H1 (cell line): ENCODE data around the gene GALNT2. TPM values are rescaled to one million over a fixed set of nuclear protein-coding genes. Genes with fewer than 3 reads are reported as not detected.
A peak's percentile ranks its signal among the peaks of the same experiment; 100 is the strongest.

Source experiments
- CTCF ChIA-PET: fragments of 300-600 bp; sonication (Branson Sonifier 250); formaldehyde crosslinking; loops from one replicate; lab custom pipeline; 2021; ENCODE audit not compliant: partially characterized antibody; lab: Charles Lee
- POLR2A ChIA-PET: fragments of 300-600 bp; sonication (Branson Sonifier 250); formaldehyde crosslinking; loops from one replicate; lab custom pipeline; 2021; ENCODE audit warnings: inconsistent platforms; ENCODE audit not compliant: partially characterized antibody; lab: Charles Lee
- DNase-seq, 2 experiments: peaks; one replicate each; pipeline versions ENCODE4 v3.0.0 to v3.0.0-alpha.2; 2010 to 2022; ENCODE audit warnings: low spot score in 2 of 2, low read depth in 1 of 2, mixed read lengths in 1 of 2
- FAIRE-seq: peaks from 2 replicates; lab custom pipeline; 2011; peaks lifted over from hg19 to GRCh38; lab: Jason Lieb, UNC
- H2AFZ ChIP-seq: 2 replicates; pipeline ENCODE4 v1.8.1; 2012; ENCODE audit warnings: low read length, inconsistent platforms
- H2AK5ac ChIP-seq: 2 replicates; pipeline ENCODE4 v1.6.1; 2013; ENCODE audit warnings: low read depth, low read length
- H2BK120ac ChIP-seq: replicated peaks from 2 replicates; pipeline ENCODE3; 2013; ENCODE audit warnings: low read depth, low read length, inconsistent platforms
- H2BK12ac ChIP-seq: 2 replicates; pipeline ENCODE4 v1.6.1; 2013; ENCODE audit warnings: low read depth, low read length
- H2BK15ac ChIP-seq: 2 replicates; pipeline ENCODE4 v1.6.1; 2013; ENCODE audit warnings: low read length
- H2BK20ac ChIP-seq: 2 replicates; pipeline ENCODE4 v1.6.1; 2013; ENCODE audit warnings: low read length
- H2BK5ac ChIP-seq: 2 replicates; pipeline ENCODE4 v1.6.1; 2013; ENCODE audit warnings: low read depth, low read length
- H3K14ac ChIP-seq: 2 replicates; pipeline ENCODE4 v1.6.1; 2013; ENCODE audit warnings: inconsistent platforms; ENCODE audit not compliant: insufficient read length
- H3K18ac ChIP-seq: 2 replicates; pipeline ENCODE4 v1.6.1; 2013; ENCODE audit warnings: low read length; ENCODE audit errors: extremely low read depth
- H3K23ac ChIP-seq: 2 replicates; pipeline ENCODE4 v1.6.1; 2013; ENCODE audit warnings: inconsistent platforms; ENCODE audit not compliant: insufficient read length
- H3K23me2 ChIP-seq: 2 replicates; pipeline ENCODE4 v1.6.1; 2013; ENCODE audit warnings: low read depth, low read length
- H3K27ac ChIP-seq: 2 replicates; pipeline ENCODE4 v1.6.1; 2011; ENCODE audit warnings: low read depth, low read length, inconsistent platforms
- H3K27me3 ChIP-seq, 4 experiments: replicated peaks in 1 of 4; 1 replicate in 1 of 4; 2 replicates in 3 of 4; pipeline versions ENCODE4 v1.6.1 to v1.8.1; 2011 to 2013; ENCODE audit warnings: low read length in 3 of 4, mild to moderate bottlenecking in 3 of 4, inconsistent platforms in 2 of 4, mixed read lengths in 2 of 4, moderate library complexity in 1 of 4; ENCODE audit not compliant: control insufficient read depth in 3 of 4, insufficient read depth in 3 of 4; ENCODE audit errors: extremely low read depth in 1 of 4
- H3K36me3 ChIP-seq, 4 experiments: 2 replicates each; pipeline versions ENCODE4 v1.6.1 to v1.8.1; 2011 to 2013; ENCODE audit warnings: mild to moderate bottlenecking in 4 of 4, low read length in 3 of 4, moderate library complexity in 2 of 4, control low read depth in 1 of 4, inconsistent platforms in 1 of 4; ENCODE audit not compliant: insufficient read depth in 4 of 4, control insufficient read depth in 2 of 4
- H3K4ac ChIP-seq: replicated peaks from 2 replicates; pipeline ENCODE3; 2013; ENCODE audit warnings: low read length, low read depth, mixed read lengths, inconsistent platforms; ENCODE audit not compliant: insufficient read length
- H3K4me1 ChIP-seq, 4 experiments: replicated peaks in 1 of 4; 1 replicate in 1 of 4; 2 replicates in 3 of 4; pipeline versions ENCODE4 v1.6.1 to v1.8.1; 2011 to 2013; ENCODE audit warnings: low read length in 3 of 4, inconsistent platforms in 2 of 4, mixed read lengths in 1 of 4; ENCODE audit not compliant: insufficient read depth in 4 of 4, control insufficient read depth in 3 of 4
- H3K4me2 ChIP-seq, 2 experiments: 2 replicates each; pipeline versions ENCODE4 v1.6.1 to v1.8.1; 2011 to 2013; ENCODE audit warnings: low read depth in 2 of 2, low read length in 2 of 2, control low read depth in 1 of 2, inconsistent platforms in 1 of 2, mild to moderate bottlenecking in 1 of 2; ENCODE audit not compliant: insufficient read depth in 1 of 2
- H3K4me3 ChIP-seq, 4 experiments: fragments of 200-600, 300-600 bp in 1 of 4; sonication (generic), shearing (Covaris generic), sonication (Bioruptor Twin) in 1 of 4; 2 replicates each; pipeline versions ENCODE4 v1.5.1 to v1.8.1; 2011 to 2016; ENCODE audit warnings: low read length in 4 of 4, low read depth in 3 of 4, control low read depth in 2 of 4, inconsistent platforms in 2 of 4, mild to moderate bottlenecking in 2 of 4, mixed read lengths in 1 of 4, moderate library complexity in 1 of 4; ENCODE audit not compliant: insufficient read depth in 2 of 4; ENCODE audit errors: extremely low read depth in 1 of 4
- H3K56ac ChIP-seq: replicated peaks from 2 replicates; pipeline ENCODE3; 2013; ENCODE audit warnings: low read depth, mild to moderate bottlenecking, mixed read lengths, low read length, inconsistent platforms; ENCODE audit not compliant: insufficient read length
- H3K79me1 ChIP-seq: 2 replicates; pipeline ENCODE4 v1.6.1; 2013; ENCODE audit warnings: low read depth, low read length, control low read depth
- H3K79me2 ChIP-seq, 2 experiments: 2 replicates each; pipeline versions ENCODE4 v1.6.1 to v1.8.1; 2012 to 2013; ENCODE audit warnings: low read length in 2 of 2, mild to moderate bottlenecking in 2 of 2, inconsistent platforms in 1 of 2; ENCODE audit not compliant: insufficient read depth in 2 of 2, control insufficient read depth in 1 of 2
- H3K9ac ChIP-seq, 4 experiments: replicated peaks in 1 of 4; 1 replicate in 1 of 4; 2 replicates in 3 of 4; pipeline versions ENCODE4 v1.6.1 to v1.8.1; 2011 to 2013; ENCODE audit warnings: low read depth in 3 of 4, low read length in 3 of 4, control low read depth in 2 of 4, mild to moderate bottlenecking in 2 of 4, moderate library complexity in 2 of 4, inconsistent platforms in 1 of 4; ENCODE audit errors: extremely low read depth in 1 of 4
- H3K9me3 ChIP-seq, 2 experiments: 2 replicates each; pipeline versions ENCODE4 v1.6.1 to v1.8.1; 2012 to 2013; ENCODE audit warnings: mild to moderate bottlenecking in 2 of 2, moderate library complexity in 2 of 2, control low read depth in 1 of 2, inconsistent platforms in 1 of 2, low read depth in 1 of 2, low read length in 1 of 2, mixed read lengths in 1 of 2; ENCODE audit not compliant: insufficient read depth in 2 of 2
- H4K20me1 ChIP-seq, 2 experiments: replicated peaks in 1 of 2; 2 replicates each; pipeline versions ENCODE3 to v1.8.1; 2011 to 2013; ENCODE audit warnings: inconsistent platforms in 2 of 2, low read length in 2 of 2, mild to moderate bottlenecking in 1 of 2; ENCODE audit not compliant: insufficient read depth in 2 of 2, control insufficient read depth in 1 of 2
- H4K5ac ChIP-seq: 2 replicates; pipeline ENCODE4 v1.6.1; 2013; ENCODE audit warnings: low read length, low read depth, mixed read lengths, inconsistent platforms; ENCODE audit not compliant: insufficient read length
- H4K8ac ChIP-seq: 2 replicates; pipeline ENCODE4 v1.8.0; 2013; ENCODE audit warnings: mild to moderate bottlenecking, moderate library complexity, low read length, inconsistent platforms; ENCODE audit not compliant: insufficient read depth; ENCODE audit errors: extremely low read depth
- H4K91ac ChIP-seq: replicated peaks from 2 replicates; pipeline ENCODE3; 2013; ENCODE audit warnings: low read length, mixed read lengths, inconsistent platforms; ENCODE audit not compliant: insufficient read length
- MAFK ChIP-seq: IDR thresholded peaks from 2 replicates; pipeline ENCODE4 v1.6.1; 2012; ENCODE audit warnings: low read depth, mild to moderate bottlenecking, improper control_type of control experiment, low read length
- TAF7 ChIP-seq: optimal IDR thresholded peaks from 2 replicates; pipeline ENCODE3; 2011; ENCODE audit warnings: low read depth, mild to moderate bottlenecking, inconsistent platforms, low read length, moderate library complexity, borderline replicate concordance
- WGBS, 2 experiments: shearing (Covaris generic) in 1 of 2; methylation state at CpG; one replicate each; pipeline versions ENCODE4 v1.1.6 to v1.1.7; 2013 to 2015; ENCODE audit warnings: low lambda C conversion rate in 2 of 2, mixed read lengths in 2 of 2, inconsistent platforms in 1 of 2, low coverage in 1 of 2, missing lambda C conversion rate in 1 of 2; ENCODE audit not compliant: insufficient replicate concordance in 2 of 2, insufficient coverage in 1 of 2, insufficient read length in 1 of 2; ENCODE audit errors: extremely low coverage in 1 of 2, missing lambda C conversion rate in 1 of 2; 5-methylcytosine and 5-hydroxymethylcytosine counted together
- polyA plus RNA-seq, 7 experiments: library from polyadenylated mRNA; depleted of rRNA in 3 of 7; stranded (reverse) in 5 of 7; unstranded in 2 of 7; fragments of >200 nt in 5 of 7; fragments of 200-250 nt in 2 of 7; gene quantifications; 1 replicate in 5 of 7; 2 replicates in 1 of 7; 4 replicates in 1 of 7; pipeline versions ENCODE4 v1.2.1 to v1.2.3, GENCODE V29; 2011 to 2013; ENCODE audit warnings: missing spikeins in 2 of 7, mixed read lengths in 2 of 7
- total RNA-seq: library from RNA; stranded (reverse); fragmentation: NEBNext Ultra II Directional; extraction: Animal tissue kit (Norgen Biotek cat#: 25700); gene quantifications from 2 replicates; pipeline ENCODE4 v1.2.1, GENCODE V29; 2021

Gene GALNT2
- total and polyA plus RNA-seq, 2 of the 8 experiments (the other 6 are each of a cell fraction or from before 2014, with no cell fraction given) = 34.5 to 75.3 TPM

- Histone ChIP-seq H3K27ac (no peak overlapping the region), H3K4me2 (no peak overlapping the region), H3K4me1 (peaks cover 0 to 21% (median 13%) of the 10 kb centered on the region in 4 experiments; a peak in 4 of 7 replicates), H2BK20ac (no peak overlapping the region), H3K4ac (no peak overlapping the region), H3K36me3 (no peaks in the 10 kb centered on the region), H3K9ac (no peak overlapping the region), H3K9me3 (no peaks in the 10 kb centered on the region), H3K18ac (no peak overlapping the region), H3K23me2 (0 out of 2 replicates have a peak, but pooled peaks cover 2% of the 10 kb centered on the region), H4K5ac (no peak overlapping the region), H2AFZ (no peak overlapping the region), H2AK5ac (no peak overlapping the region), H3K79me1 (peaks cover 20% of the 10 kb centered on the region), H4K8ac (no peak overlapping the region), H3K56ac (no peak overlapping the region), H3K23ac (no peak overlapping the region), H2BK15ac (no peak overlapping the region), H3K14ac (no peak overlapping the region), H2BK5ac (no peak overlapping the region), H2BK12ac (no peak overlapping the region), H2BK120ac (no peak overlapping the region), H3K79me2 (peaks cover 0 to 70% of the 10 kb centered on the region in 2 experiments; a peak in 2 of 4 replicates), H4K20me1 (peaks cover 1 to 12% of the 10 kb centered on the region in 2 experiments), H4K91ac (no peak overlapping the region), H3K27me3 (no peaks in the 10 kb centered on the region), H3K4me3 (no peak overlapping the region)
- TF ChIP-seq TAF7 (no peak), MAFK (peak; percentile 10; the same call in 1 of the 2 replicates)
- DNase-seq (no peak), FAIRE-seq (no peak)
- 86% methylated on average over 10 of the region's 11 CpGs; no CpG with 5 or more reads in 1 of the 2 experiments for WGBS, 2 experiments
- CTCF ChIA-PET = interaction anchor here (1.3 to 1.5 kb wide), 3 partner anchors 14 to 24 kb away, joined by 4 to 8 read pairs (median 5); no protein-coding TSS in a partner anchor
- POLR2A ChIA-PET = interaction anchor here (1.0 kb wide), 1 partner anchor 13 kb away, joined by 3 read pairs; no protein-coding TSS in a partner anchor
Observed at GRCh38 chr1:230144758-230145504, 77.9 kb downstream of the GALNT2 start.
